Breast epithelium (tissue), 3 donors: Measurements from ENCODE around the gene SIRPA.

Experiments
- POLR2A ChIP-seq: fragments of 450-650 bp; IDR thresholded peaks from one replicate; pipeline ENCODE4 v1.6.1; 2016; ENCODE audit warnings: antibody characterized with exemption, mild to moderate bottlenecking, moderate library complexity
- TF ChIP-seq, protein P1 (sequence below), 3 donors: fragments of 450-650 bp; IDR thresholded peaks; one replicate each; pipeline ENCODE4 v1.5.1; 2016 to 2017; ENCODE audit warnings: antibody characterized with exemption in 3 of 3, mild to moderate bottlenecking in 3 of 3, moderate library complexity in 3 of 3

DNA sequence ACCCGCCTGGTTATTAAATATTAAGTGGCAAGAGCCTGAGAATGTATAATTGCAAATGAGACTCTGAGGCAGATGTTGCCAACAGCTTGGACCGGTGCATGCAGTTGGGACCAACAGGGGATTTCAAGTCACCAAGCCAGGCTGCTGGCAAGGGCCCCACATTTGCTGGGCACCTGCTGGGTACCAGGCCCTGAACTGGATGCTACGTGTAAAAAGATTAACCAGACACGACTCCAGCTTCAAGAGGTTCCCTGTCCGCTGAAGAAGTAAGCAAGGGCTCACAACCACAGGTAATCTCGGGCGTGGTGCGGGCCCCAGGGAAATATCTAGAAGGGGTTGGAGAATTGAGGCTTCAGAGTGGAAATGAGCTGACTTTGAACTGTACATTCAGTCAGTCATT is 13.2 kb upstream of the SIRPA start:
- TF ChIP-seq, protein P1, sequence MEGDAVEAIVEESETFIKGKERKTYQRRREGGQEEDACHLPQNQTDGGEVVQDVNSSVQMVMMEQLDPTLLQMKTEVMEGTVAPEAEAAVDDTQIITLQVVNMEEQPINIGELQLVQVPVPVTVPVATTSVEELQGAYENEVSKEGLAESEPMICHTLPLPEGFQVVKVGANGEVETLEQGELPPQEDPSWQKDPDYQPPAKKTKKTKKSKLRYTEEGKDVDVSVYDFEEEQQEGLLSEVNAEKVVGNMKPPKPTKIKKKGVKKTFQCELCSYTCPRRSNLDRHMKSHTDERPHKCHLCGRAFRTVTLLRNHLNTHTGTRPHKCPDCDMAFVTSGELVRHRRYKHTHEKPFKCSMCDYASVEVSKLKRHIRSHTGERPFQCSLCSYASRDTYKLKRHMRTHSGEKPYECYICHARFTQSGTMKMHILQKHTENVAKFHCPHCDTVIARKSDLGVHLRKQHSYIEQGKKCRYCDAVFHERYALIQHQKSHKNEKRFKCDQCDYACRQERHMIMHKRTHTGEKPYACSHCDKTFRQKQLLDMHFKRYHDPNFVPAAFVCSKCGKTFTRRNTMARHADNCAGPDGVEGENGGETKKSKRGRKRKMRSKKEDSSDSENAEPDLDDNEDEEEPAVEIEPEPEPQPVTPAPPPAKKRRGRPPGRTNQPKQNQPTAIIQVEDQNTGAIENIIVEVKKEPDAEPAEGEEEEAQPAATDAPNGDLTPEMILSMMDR (IDR thresholded peaks at IDR 0.05), result no peak
- no peak for TF ChIP-seq POLR2A
